DOHH2 (cell line): ENCODE data around the gene PKHD1.

Source experiments
- CTCF ChIP-seq: fragments of 200-600 bp; sonication (generic); IDR thresholded peaks from one replicate; pipeline ENCODE4 v1.5.1; 2014; ENCODE audit warnings: antibody characterized with exemption, mild to moderate bottlenecking, low read depth, low read length; ENCODE audit not compliant: poor library complexity, severe bottlenecking
- EZH2phosphoT487 ChIP-seq: fragments of 200-600 bp; sonication (generic); IDR thresholded peaks from 2 replicates; pipeline ENCODE4 v1.6.1; 2017; ENCODE audit warnings: borderline replicate concordance, mild to moderate bottlenecking, antibody characterized with exemption, low read length, moderate library complexity, mixed read lengths

- TF ChIP-seq CTCF, result no peak
- no peak for TF ChIP-seq EZH2phosphoT487
Measured at GRCh38 chr6:51996296-51996947, 91.0 kb downstream of the PKHD1 start.
